ENCODE data around the gene PGGT1B.
"Not testable (repeated sequence)": the region's sequence is repeated elsewhere in the genome, so short reads cannot be mapped to it uniquely, and the experiment has no call there.

The PGGT1B gene

DNA sequence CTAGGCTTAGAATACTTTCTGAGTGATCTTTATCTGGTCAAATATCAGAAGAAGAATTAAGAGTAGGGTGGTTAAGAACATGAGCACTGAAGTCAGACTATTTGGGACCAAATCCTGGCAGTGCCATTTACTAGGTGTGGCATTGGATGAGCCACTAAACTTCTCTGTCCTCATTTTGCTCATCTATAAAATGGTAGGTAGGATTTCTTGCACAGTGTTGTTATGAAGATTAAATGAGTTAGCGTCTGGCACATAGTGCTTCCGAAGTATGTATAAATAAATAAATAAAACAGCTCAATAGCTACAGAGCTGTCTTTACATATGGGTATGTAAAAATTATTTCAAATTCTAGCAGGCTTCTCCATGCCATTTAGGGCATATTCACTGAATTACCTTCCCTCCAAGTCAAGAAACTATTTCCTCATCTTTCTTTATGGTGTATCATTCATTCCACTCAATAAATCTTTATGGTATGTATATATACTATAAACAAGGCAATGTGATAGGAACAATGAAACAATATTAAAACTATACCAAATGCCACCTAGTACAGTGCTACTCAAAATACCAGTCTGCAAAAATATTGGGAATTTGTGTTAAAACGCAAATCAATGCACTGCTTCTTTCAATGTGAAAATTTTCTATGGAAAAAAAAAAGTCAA is 9.8 kb upstream of the PGGT1B start:
- no peaks in the 10 kb centered on the region for H3K27me3 Mint-ChIP-seq
- peaks cover 9% of the 10 kb centered on the region for H3K36me3 Mint-ChIP-seq (ENCODE audit: low read depth)
- H3K4me1 Mint-ChIP-seq (ENCODE audit: low read depth) = no peaks in the 10 kb centered on the region
- no peaks in the 10 kb centered on the region for H3K9me3 Mint-ChIP-seq
- H3K27ac Mint-ChIP-seq = no peak overlapping the region
- no peak for DNase-seq
- no peak overlapping the region for H3K4me3 Mint-ChIP-seq

DNA sequence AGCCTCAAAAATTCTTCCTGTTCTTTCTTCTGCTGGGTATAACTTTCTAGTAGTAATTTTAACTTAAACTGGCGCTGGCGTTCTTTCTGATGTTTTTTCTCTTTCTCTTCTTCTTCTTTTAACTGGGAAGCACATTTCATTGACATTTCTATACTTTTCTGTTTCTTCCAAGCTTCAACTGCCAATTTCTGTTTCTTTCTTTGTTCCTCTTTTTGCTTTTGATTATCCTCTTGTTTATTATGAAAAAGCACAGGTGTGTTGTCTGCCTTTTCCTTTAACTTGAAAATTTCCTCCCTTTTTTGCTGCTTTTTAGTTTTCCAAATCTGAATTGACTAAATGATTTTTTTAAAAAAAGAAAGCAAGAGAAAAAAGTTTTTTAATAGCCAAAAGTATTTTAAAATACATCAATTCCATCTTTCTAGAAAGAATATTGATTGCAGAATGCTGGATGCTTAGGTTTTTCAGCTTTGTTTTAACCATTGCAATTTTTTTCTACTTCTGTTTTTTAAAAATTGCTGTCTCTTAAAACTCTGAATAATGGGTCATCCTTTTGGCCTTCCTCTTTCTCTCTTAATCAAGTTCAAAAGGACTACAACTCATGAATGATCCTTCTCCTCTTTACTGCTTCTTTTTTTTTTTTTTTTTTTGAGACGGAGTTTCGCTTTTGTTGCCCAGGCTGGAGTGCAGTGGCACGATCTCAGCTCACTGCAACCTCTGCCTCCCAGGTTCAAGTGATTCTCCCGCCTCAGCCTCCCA is 8.8 kb upstream of the PGGT1B start:
- no peak overlapping the region for H3K27ac Mint-ChIP-seq
- H3K4me3 Mint-ChIP-seq = no peak overlapping the region
- DNase-seq = no peak
- H3K4me1 Mint-ChIP-seq (ENCODE audit: low read depth) = no peaks in the 10 kb centered on the region
- H3K9me3 Mint-ChIP-seq = no peaks in the 10 kb centered on the region
- no peaks in the 10 kb centered on the region for H3K27me3 Mint-ChIP-seq
- peaks cover 9% of the 10 kb centered on the region for H3K36me3 Mint-ChIP-seq (ENCODE audit: low read depth)

DNA sequence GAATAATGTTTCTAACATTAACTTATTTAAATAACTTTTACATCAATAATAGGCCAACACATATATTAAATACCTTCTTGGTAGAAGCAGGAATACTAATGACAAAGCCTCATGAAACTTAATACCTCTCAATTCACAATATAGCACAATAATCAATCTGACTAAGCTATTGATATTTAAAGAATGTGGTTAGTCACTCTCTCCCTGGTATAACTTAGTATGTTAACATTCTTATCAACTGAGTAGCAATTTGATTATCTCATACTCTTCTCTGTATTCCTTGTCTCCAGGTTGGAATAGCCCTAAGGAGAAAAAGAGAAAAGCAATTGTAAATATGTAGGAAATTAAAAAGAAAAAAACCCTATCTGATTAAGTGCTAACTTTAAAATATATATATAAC is 4.9 kb upstream of the PGGT1B start:
- H3K4me1 Mint-ChIP-seq (ENCODE audit: low read depth) = peaks cover 8% of the 10 kb centered on the region
- H3K27me3 Mint-ChIP-seq = no peaks in the 10 kb centered on the region
- H3K4me3 Mint-ChIP-seq = no peak overlapping the region
- DNase-seq = no peak
- no peaks in the 10 kb centered on the region for H3K9me3 Mint-ChIP-seq
- H3K36me3 Mint-ChIP-seq (ENCODE audit: low read depth) = peaks cover 5% of the 10 kb centered on the region
- H3K27ac Mint-ChIP-seq = no peak overlapping the region

DNA sequence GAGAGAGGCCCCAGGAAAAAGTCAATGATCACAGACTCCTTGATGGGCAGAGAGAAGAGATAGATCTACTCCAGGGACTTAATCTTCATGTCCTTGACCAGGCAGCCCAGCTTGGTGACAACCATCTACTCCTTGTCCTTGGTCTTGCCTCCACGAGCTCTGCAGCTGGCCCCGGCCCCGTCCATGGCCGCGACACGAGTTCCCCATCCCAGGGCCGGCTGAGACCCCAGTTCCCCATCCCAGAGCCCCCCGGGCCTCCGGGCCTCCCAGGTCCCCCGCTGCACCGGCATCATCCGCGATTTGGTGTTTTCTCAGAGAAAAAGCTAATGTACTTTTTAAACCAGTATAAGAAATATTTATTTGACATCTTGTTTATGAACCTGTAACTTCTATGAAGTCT is 2.5 kb upstream of the PGGT1B start:
- no peak for DNase-seq
- Mint-ChIP-seq H3K27me3 (no peaks in the 10 kb centered on the region), H3K27ac (no peak overlapping the region), H3K4me1 (ENCODE audit: low read depth) (peaks cover 24% of the 10 kb centered on the region), H3K4me3 (no peak overlapping the region), H3K36me3 (ENCODE audit: low read depth) (peaks cover 15% of the 10 kb centered on the region), H3K9me3 (no peaks in the 10 kb centered on the region)

DNA sequence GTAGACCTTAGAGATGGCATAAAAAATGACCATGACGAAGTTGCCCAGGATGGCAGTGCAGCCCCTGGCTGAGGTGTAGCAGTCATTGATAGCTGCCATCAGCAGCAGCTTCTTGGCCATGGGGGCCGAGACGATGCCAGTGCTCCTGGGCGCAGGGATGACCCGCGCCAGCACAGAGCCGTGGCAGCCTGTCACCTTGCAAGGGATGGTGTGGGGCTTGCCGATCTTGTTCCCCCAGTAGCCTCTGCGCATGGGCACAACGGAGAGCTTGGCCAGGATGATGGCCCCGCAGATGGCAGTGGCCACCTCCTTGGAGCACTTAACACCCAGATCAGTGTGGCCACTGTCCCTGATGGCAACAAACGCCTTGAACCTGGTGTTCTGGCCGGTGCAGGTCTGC is 2.1 kb upstream of the PGGT1B start:
- no peak overlapping the region for H3K27ac Mint-ChIP-seq
- peaks cover 15% of the 10 kb centered on the region for H3K36me3 Mint-ChIP-seq (ENCODE audit: low read depth)
- H3K27me3 Mint-ChIP-seq = no peaks in the 10 kb centered on the region
- no peak overlapping the region for H3K4me3 Mint-ChIP-seq
- no peak for DNase-seq
- peaks cover 29% of the 10 kb centered on the region for H3K4me1 Mint-ChIP-seq (ENCODE audit: low read depth)
- H3K9me3 Mint-ChIP-seq = no peaks in the 10 kb centered on the region

DNA sequence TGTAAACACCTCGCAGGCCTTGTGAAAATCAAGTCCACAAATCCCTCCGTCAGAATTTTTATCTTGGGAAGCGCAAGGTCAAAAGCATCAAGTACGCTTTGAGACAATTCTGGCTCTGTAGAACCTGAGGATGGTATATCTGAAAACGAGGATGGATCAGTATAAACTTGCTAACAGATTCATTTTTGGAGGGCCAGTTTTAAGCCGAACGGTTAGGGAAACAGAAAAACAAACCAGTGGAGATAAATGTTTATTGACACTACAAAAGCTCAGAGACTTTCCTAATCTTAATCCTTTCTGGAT is 352 bp upstream of the PGGT1B start:
- H3K9me3 Mint-ChIP-seq = no peaks in the 10 kb centered on the region
- no peak for DNase-seq
- peak overlapping the region; percentile 86 for H3K4me3 Mint-ChIP-seq
- H3K27me3 Mint-ChIP-seq = no peaks in the 10 kb centered on the region
- H3K36me3 Mint-ChIP-seq (ENCODE audit: low read depth) = peaks cover 26% of the 10 kb centered on the region
- peaks cover 45% of the 10 kb centered on the region for H3K4me1 Mint-ChIP-seq (ENCODE audit: low read depth)
- peak overlapping the region; percentile 87 for H3K27ac Mint-ChIP-seq

DNA sequence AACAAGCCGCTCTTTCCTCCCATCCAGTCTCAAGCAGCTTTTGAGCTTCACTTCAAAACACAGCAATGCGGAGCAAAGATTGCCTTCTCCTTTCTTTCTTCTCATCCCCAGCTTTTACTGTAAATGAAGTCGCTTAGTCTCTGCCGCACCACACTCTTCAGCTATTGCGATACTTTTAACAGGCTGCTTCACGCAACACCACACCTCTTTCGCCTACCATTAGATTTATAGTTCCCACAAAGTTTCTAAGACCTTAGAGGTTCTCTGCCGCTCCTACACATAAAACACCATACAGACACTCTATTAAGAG is 711 bp downstream of the PGGT1B start:
- Mint-ChIP-seq H3K27me3 (no peaks in the 10 kb centered on the region), H3K36me3 (ENCODE audit: low read depth) (peaks cover 30% of the 10 kb centered on the region), H3K27ac (peak overlapping the region; percentile 87), H3K4me3 (peak overlapping the region; percentile 86), H3K4me1 (ENCODE audit: low read depth) (peaks cover 51% of the 10 kb centered on the region), H3K9me3 (no peaks in the 10 kb centered on the region)
- DNase-seq = no peak

DNA sequence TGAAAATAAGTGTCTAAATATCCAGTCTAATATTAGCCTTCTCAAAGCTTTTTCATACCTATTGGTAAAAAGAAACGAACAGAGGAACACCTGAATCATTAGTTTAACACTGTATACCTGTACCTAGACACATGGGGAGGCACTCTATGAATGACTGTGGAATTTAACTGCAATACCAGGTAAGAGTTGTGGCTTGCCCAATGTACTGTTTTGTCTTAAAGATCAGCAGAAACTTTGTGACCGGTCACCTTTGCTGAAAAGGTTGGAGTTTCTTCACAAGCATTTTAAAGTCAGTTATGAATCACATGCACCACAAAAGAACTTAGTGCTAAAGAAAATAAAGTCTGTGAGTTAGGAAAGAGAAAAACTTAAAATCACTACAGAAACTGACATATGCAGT is 2.4 kb downstream of the PGGT1B start:
- H3K4me3 Mint-ChIP-seq = no peak overlapping the region

DNA sequence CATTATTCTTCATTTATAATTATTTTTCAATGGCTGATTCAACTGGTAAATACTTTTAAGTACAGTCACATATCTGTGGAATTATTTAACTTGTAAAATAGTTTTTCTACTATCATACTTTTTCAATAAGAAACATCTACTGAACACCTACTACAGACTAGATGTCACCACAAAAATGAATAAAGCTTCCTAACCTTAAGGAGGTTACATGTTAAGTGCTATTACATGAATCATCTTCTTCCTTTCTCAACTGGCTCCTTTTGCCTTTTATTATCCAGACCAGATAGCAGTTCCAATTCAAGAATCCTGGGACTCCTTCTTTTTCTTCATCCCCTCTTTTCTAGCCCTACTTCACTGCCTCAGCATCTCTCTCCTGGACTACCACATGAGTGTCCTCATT is 4.7 kb downstream of the PGGT1B start:
- no peaks in the 10 kb centered on the region for H3K9me3 Mint-ChIP-seq
- H3K27me3 Mint-ChIP-seq = no peaks in the 10 kb centered on the region
- no peak overlapping the region for H3K4me3 Mint-ChIP-seq
- peaks cover 44% of the 10 kb centered on the region for H3K36me3 Mint-ChIP-seq (ENCODE audit: low read depth)
- H3K27ac Mint-ChIP-seq = no peak overlapping the region
- peaks cover 74% of the 10 kb centered on the region for H3K4me1 Mint-ChIP-seq (ENCODE audit: low read depth)
- DNase-seq = no peak

More for the DNA sequence above, 2.4 kb downstream of the PGGT1B start:
- H3K4me1 Mint-ChIP-seq (ENCODE audit: low read depth) = peaks cover 68% of the 10 kb centered on the region
- H3K27me3 Mint-ChIP-seq = no peaks in the 10 kb centered on the region
- H3K9me3 Mint-ChIP-seq = no peaks in the 10 kb centered on the region
- H3K27ac Mint-ChIP-seq = no peak overlapping the region
- DNase-seq = no peak
- peaks cover 44% of the 10 kb centered on the region for H3K36me3 Mint-ChIP-seq (ENCODE audit: low read depth)

DNA sequence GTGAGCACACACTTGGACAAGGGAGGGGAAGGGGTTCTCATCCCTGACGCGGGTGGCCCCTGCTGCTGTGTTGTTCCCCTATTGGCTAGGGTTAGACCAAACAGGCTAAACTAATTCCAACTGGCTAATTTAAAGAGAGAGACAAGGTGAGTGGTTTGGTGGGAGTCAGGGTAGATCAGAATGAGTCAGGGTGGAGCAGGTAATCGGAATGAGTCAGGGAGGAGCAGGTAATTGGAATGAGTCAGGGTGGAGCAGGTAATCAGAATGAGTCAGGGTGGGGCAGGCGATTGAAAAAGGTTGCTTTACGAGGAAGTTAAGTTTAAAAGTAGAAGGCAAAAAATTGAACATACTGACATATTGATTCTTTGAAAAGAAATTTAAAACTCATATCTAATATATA is 13.3 kb downstream of the PGGT1B start:
- H3K4me3 Mint-ChIP-seq, H3K27ac Mint-ChIP-seq, H3K9me3 Mint-ChIP-seq, DNase-seq, H3K27me3 Mint-ChIP-seq: not testable (repeated sequence)
- Mint-ChIP-seq H3K36me3 (ENCODE audit: low read depth) (peaks cover 46% of the 10 kb centered on the region), H3K4me1 (ENCODE audit: low read depth) (peaks cover 24% of the 10 kb centered on the region)

DNA sequence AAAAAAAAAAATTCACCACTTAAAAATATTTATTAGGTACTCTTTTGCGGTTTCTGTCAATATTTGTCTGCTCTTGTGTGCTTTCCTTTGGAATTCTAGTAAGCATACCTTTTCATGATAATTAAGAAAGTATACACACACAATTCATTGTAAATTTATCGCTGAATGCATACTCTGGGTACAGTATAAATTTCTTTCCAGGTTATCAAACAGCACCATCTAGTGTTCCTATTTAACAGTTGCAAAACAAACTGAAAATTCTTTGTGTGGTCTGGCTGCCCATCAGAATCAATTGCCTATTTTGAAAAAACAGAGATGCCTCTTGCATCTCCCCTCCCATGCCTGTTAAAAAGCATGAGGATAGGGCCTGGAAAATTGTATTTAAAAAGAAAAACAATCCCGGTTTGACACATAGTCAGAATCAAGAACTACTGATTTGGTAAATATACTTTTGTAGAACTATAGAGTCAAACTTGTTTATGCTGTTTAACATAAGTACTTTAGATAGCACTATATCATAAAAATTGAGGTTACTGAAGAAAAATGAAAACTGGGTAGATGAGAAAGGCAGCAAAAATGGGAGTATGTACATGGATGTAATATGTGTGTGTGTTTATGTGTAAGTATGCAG is 16.2 kb downstream of the PGGT1B start:
- H3K27ac Mint-ChIP-seq = no peak overlapping the region
- H3K36me3 Mint-ChIP-seq (ENCODE audit: low read depth) = peaks cover 48% of the 10 kb centered on the region
- H3K9me3 Mint-ChIP-seq = no peaks in the 10 kb centered on the region
- peaks cover 33% of the 10 kb centered on the region for H3K4me1 Mint-ChIP-seq (ENCODE audit: low read depth)
- H3K27me3 Mint-ChIP-seq = no peaks in the 10 kb centered on the region
- DNase-seq = no peak
- no peak overlapping the region for H3K4me3 Mint-ChIP-seq

DNA sequence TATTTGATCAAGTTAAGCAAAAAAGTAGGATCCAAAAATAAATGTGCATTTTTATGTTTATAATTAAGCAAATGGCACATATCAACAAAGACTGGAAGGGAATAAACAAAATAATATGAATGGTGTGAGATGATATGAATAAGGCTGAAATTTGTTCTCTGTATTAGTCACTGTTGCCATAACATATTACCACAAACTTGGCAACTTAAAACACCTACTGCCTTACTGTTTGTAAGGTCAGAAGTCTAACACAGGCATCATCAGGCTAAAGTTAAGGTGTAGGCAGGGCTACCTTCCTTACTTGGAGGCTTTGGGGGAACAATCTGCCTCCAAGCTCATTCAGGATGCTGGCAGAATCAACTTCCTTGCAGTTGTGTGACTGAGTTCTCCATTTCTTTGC is 19.3 kb downstream of the PGGT1B start:
- no peak overlapping the region for H3K4me3 Mint-ChIP-seq
- H3K27ac Mint-ChIP-seq = no peak overlapping the region
- peaks cover 22% of the 10 kb centered on the region for H3K4me1 Mint-ChIP-seq (ENCODE audit: low read depth)
- H3K36me3 Mint-ChIP-seq (ENCODE audit: low read depth) = peaks cover 54% of the 10 kb centered on the region
- H3K27me3 Mint-ChIP-seq = no peaks in the 10 kb centered on the region
- no peak for DNase-seq
- H3K9me3 Mint-ChIP-seq = no peaks in the 10 kb centered on the region

DNA sequence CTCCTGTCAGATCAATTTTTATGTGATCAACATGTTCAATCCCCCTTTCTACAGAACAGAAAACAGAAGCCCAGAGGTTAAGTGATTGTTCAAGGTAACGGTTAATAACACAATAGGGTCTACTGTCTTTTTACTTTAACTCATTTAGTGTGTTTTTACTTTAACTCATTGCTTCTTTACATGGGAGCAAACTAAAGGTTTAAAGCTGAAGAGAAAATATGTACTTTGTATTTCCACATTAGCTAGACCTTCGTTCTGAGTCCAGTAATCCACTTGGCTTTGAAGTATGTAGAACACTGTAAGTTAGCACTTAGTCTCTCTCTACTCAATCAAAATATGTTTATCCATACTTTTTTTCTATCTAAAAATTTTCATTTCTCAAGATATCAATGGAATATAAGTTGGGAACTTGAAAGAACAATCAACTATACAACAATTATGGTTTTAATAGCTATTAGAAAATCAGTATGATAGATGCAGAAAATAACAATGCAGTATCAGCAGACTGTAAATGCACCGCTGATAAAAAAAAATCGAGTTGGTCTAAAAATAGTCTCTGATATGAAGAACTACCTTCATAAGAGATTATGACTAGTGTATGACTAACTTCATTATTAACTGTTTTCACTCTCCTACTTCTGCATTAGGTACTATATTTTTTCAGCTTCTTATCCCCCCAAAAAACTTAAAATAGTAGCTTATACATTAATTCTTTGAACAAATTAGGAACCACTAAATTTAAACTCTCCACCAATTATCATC is 20.6 kb downstream of the PGGT1B start:
- peaks cover 21% of the 10 kb centered on the region for H3K4me1 Mint-ChIP-seq (ENCODE audit: low read depth)
- H3K36me3 Mint-ChIP-seq (ENCODE audit: low read depth) = peaks cover 58% of the 10 kb centered on the region
- H3K27me3 Mint-ChIP-seq = no peaks in the 10 kb centered on the region
- H3K4me3 Mint-ChIP-seq = no peak overlapping the region
- H3K9me3 Mint-ChIP-seq = no peaks in the 10 kb centered on the region
- no peak for DNase-seq
- H3K27ac Mint-ChIP-seq = no peak overlapping the region

DNA sequence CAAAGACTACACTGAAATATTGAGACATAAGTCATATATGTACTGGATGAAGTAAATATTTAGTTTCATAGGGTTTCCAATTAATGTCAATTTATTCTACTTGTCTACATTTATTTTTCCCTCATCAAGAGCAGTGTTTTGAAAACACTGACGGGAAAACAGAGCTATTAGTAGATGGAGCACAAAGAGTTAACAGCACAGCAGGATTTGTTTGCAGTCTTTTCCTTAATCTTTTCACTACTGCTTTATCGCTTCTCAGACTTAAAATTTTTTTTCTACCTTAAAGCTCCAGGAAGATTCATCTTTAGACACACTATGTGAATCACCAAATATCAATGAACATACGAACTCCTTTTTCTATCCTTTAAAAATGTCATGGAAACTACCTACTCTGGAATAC is 25.6 kb downstream of the PGGT1B start:
- peaks cover 81% of the 10 kb centered on the region for H3K36me3 Mint-ChIP-seq (ENCODE audit: low read depth)
- no peak overlapping the region for H3K27ac Mint-ChIP-seq
- no peak overlapping the region for H3K4me3 Mint-ChIP-seq
- no peaks in the 10 kb centered on the region for H3K9me3 Mint-ChIP-seq
- H3K4me1 Mint-ChIP-seq (ENCODE audit: low read depth) = peaks cover 3% of the 10 kb centered on the region
- no peaks in the 10 kb centered on the region for H3K27me3 Mint-ChIP-seq
- DNase-seq = no peak

DNA sequence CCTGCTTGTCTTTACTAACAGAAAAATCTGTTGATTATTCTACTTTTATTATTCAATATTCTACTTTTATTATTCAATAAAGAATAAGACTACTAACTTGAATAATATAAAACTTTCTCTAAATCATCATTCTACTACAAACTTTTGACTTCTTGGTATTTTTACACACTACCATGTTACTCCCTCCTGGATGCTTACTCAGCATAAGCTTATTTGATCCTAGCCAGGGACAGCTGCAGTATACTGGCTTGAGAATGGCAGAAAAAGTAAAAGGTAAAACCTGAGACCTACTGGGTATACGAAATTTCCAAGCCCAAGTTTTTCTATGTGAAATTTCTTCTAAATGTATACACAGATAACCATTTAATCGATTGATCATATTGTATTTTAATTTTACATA is 26.1 kb downstream of the PGGT1B start:
- Mint-ChIP-seq H3K9me3 (no peaks in the 10 kb centered on the region), H3K4me1 (ENCODE audit: low read depth) (peaks cover 1% of the 10 kb centered on the region), H3K36me3 (ENCODE audit: low read depth) (peaks cover 81% of the 10 kb centered on the region), H3K27ac (no peak overlapping the region), H3K27me3 (no peaks in the 10 kb centered on the region), H3K4me3 (no peak overlapping the region)
- no peak for DNase-seq

All from activated T-cell treated with anti-CD3 and anti-CD28 coated beads, Interleukin-2, amount 50 U/mL, for 24 hours (primary cell).